HEK293T (cell line): Measurements from ENCODE around the gene KLF4.
A peak's percentile ranks its signal among the peaks of the same experiment; 100 is the strongest.

ENCODE experiments used
- CTCF ChIA-PET: fragments of 350-600 bp; formaldehyde crosslinking; extraction: SDS; loops from one replicate; lab custom pipeline; 2021; ENCODE audit warnings: antibody characterized with exemption, inconsistent platforms; lab: Yijun Ruan, JAX
- POLR2A ChIA-PET: fragments of 350-600 bp; formaldehyde crosslinking; extraction: SDS; loops from one replicate; lab custom pipeline; 2020; ENCODE audit warnings: antibody characterized with exemption, inconsistent platforms; lab: Yijun Ruan, JAX
- DNase-seq: peaks from one replicate; pipeline ENCODE4 v3.0.0; 2012; ENCODE audit warnings: mixed read lengths; ENCODE audit errors: extremely low spot score
- ARNT ChIP-seq: fragments of 450-650 bp; IDR thresholded peaks from 2 replicates; pipeline ENCODE4 v1.6.1; 2017; ENCODE audit warnings: mild to moderate bottlenecking
- BHLHE40 ChIP-seq: fragments of 450-650 bp; IDR thresholded peaks from 2 replicates; pipeline ENCODE4 v1.6.1; 2016; ENCODE audit warnings: mild to moderate bottlenecking, moderate library complexity, borderline replicate concordance
- CTBP1 ChIP-seq: fragments of 450-650 bp; IDR thresholded peaks from 2 replicates; pipeline ENCODE4 v1.6.1; 2016; ENCODE audit warnings: borderline replicate concordance
- ELF4 ChIP-seq: fragments of 450-650 bp; IDR thresholded peaks from 2 replicates; pipeline ENCODE4 v1.6.1; 2017; ENCODE audit warnings: antibody characterized with exemption
- FOXA1 ChIP-seq: fragments of 450-650 bp; IDR thresholded peaks from 2 replicates; pipeline ENCODE4 v1.6.1; 2016; ENCODE audit warnings: mild to moderate bottlenecking
- FOXK2 ChIP-seq: fragments of 450-650 bp; IDR thresholded peaks from 2 replicates; pipeline ENCODE4 v1.6.1; 2016; ENCODE audit warnings: mild to moderate bottlenecking
- FOXM1 ChIP-seq: fragments of 450-650 bp; IDR thresholded peaks from 2 replicates; pipeline ENCODE4 v1.6.1; 2017; ENCODE audit warnings: mild to moderate bottlenecking, borderline replicate concordance
- HDGF ChIP-seq: fragments of 450-650 bp; IDR thresholded peaks from 2 replicates; pipeline ENCODE4 v1.6.1; 2017; ENCODE audit warnings: antibody characterized with exemption, borderline replicate concordance
- L3MBTL2 ChIP-seq: fragments of 450-650 bp; conservative IDR thresholded peaks from 2 replicates; pipeline ENCODE4 v1.6.1; 2016; ENCODE audit warnings: mild to moderate bottlenecking
- LEF1 ChIP-seq: fragments of 450-650 bp; IDR thresholded peaks from 2 replicates; pipeline ENCODE4 v1.6.1; 2017; ENCODE audit warnings: mild to moderate bottlenecking, borderline replicate concordance
- NFRKB ChIP-seq: fragments of 450-650 bp; IDR thresholded peaks from 2 replicates; pipeline ENCODE4 v1.6.1; 2016; ENCODE audit warnings: mild to moderate bottlenecking, moderate library complexity
- SP1 ChIP-seq: fragments of 450-650 bp; IDR thresholded peaks from 2 replicates; pipeline ENCODE4 v1.6.1; 2017
- SUZ12 ChIP-seq: fragments of 450-650 bp; IDR thresholded peaks from 2 replicates; pipeline ENCODE4 v1.6.1; 2016; ENCODE audit warnings: mild to moderate bottlenecking
- TARDBP ChIP-seq: fragments of 450-650 bp; IDR thresholded peaks from 2 replicates; pipeline ENCODE4 v1.6.1; 2016
- ZNF384 ChIP-seq: fragments of 450-650 bp; IDR thresholded peaks from 2 replicates; pipeline ENCODE4 v1.6.1; 2016
- TF ChIP-seq, protein P1 (sequence below): fragments of 450-650 bp; IDR thresholded peaks from 2 replicates; pipeline ENCODE4 v1.6.1; 2016

The KLF4 gene

DNA sequence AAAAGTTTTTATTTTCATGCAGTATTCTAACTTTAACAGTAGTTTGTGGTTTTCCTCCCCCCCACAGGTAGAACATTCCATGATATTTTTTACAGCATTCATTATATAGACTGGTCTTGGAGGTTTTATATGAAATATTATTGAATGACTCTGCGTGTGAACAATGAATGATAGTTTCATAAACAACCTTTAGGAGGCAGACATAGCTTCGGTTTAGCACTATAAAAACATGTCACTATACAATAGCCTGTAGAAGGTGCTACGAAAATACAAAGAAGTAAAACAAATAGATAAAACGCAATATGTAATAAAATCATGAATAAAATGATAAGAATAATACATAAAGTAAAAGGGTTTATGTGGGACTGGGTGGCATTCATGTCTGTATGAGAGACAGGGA lies 8.5 kb downstream of the KLF4 start:
- CTCF ChIA-PET = interaction anchor here (0.7 to 1.7 kb wide), 2 partner anchors 59 to 288 kb away, joined by 3 to 5 read pairs; no protein-coding TSS in a partner anchor

GRCh38 chr9:107480386-107480789 lies 9.2 kb downstream of the KLF4 start:
- ChIA-PET CTCF (no interaction called here), POLR2A (no interaction called here)
- DNase-seq = no peak
- TF ChIP-seq LEF1 (no peak), ZNF384 (peak; percentile 35; the same call in 1 of the 2 replicates)

More for the DNA sequence above, 8.5 kb downstream of the KLF4 start:
- TF ChIP-seq, protein P1, sequence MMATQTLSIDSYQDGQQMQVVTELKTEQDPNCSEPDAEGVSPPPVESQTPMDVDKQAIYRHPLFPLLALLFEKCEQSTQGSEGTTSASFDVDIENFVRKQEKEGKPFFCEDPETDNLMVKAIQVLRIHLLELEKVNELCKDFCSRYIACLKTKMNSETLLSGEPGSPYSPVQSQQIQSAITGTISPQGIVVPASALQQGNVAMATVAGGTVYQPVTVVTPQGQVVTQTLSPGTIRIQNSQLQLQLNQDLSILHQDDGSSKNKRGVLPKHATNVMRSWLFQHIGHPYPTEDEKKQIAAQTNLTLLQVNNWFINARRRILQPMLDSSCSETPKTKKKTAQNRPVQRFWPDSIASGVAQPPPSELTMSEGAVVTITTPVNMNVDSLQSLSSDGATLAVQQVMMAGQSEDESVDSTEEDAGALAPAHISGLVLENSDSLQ = no peak
- no peak for TF ChIP-seq ELF4
- TF ChIP-seq ARNT = no peak
- no peak for TF ChIP-seq NFRKB
- TF ChIP-seq CTBP1 = no peak
- TF ChIP-seq HDGF = no peak
- TF ChIP-seq L3MBTL2 = no peak
- TF ChIP-seq ZNF384 = no peak
- no peak for TF ChIP-seq SP1
- no peak for TF ChIP-seq FOXK2
- TF ChIP-seq FOXA1 = no peak
- no peak for TF ChIP-seq TARDBP
- no peak for TF ChIP-seq BHLHE40
- no peak for TF ChIP-seq SUZ12
- TF ChIP-seq FOXM1 = no peak
- no peak for TF ChIP-seq LEF1
- DNase-seq = no peak
- POLR2A ChIA-PET = no interaction called here

DNA sequence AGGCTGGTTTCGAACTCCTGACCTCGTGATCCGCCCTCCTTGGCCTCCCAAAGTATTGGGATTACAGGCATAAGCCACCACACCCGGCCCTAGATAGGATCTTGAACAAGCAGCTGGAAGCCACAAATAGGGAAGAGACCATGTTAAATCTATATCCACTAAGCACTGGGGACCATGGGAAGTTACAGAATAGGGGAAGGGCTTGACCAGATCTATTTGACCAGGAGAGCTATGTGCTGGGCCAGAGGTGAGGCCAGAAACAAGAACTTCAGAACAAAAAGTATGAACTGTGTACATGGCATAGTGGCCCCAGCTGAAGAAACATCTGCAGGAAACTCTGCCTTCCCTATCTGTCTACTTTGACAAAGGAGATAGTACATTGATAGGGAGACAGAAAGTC lies 10.8 kb downstream of the KLF4 start:
- CTCF ChIA-PET = interaction anchor here (0.6 kb wide), 1 partner anchor 588 kb away, joined by 3 read pairs; no protein-coding TSS in a partner anchor
- TF ChIP-seq NFRKB = no peak
- TF ChIP-seq FOXM1 = no peak
- no peak for TF ChIP-seq TARDBP
- TF ChIP-seq CTBP1 = no peak
- no peak for TF ChIP-seq SUZ12
- DNase-seq = no peak
- POLR2A ChIA-PET = no interaction called here

DNA sequence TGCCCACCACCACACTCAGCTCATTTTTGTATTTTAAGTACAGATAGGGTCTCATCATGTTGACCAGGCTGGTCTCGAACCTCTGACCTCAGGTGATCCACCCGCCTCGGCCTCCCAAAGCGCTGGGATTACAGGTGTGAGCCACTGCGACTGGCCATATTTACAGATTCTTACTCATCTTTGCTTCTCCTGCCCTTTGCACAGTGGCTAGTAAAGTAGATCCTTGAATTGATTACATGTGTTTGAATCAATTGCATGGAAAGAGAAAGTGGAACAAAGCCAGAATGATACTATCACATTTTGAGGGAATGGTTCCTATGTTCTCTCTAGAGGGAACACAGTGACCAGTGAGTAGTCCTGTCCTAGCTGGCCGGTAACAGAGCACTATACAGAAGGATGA lies 15.4 kb downstream of the KLF4 start:
- CTCF ChIA-PET = interaction anchor here (1.0 kb wide), 1 partner anchor 52 kb away, joined by 3 read pairs; no protein-coding TSS in a partner anchor
- POLR2A ChIA-PET = no interaction called here
- DNase-seq = no peak
- TF ChIP-seq FOXK2 = no peak
- TF ChIP-seq, protein P1 = no peak
- TF ChIP-seq ELF4 = no peak
- TF ChIP-seq SP1 = no peak
- TF ChIP-seq TARDBP = no peak
- no peak for TF ChIP-seq CTBP1
- no peak for TF ChIP-seq FOXM1
- TF ChIP-seq ARNT = no peak
- no peak for TF ChIP-seq LEF1
- no peak for TF ChIP-seq FOXA1

DNA sequence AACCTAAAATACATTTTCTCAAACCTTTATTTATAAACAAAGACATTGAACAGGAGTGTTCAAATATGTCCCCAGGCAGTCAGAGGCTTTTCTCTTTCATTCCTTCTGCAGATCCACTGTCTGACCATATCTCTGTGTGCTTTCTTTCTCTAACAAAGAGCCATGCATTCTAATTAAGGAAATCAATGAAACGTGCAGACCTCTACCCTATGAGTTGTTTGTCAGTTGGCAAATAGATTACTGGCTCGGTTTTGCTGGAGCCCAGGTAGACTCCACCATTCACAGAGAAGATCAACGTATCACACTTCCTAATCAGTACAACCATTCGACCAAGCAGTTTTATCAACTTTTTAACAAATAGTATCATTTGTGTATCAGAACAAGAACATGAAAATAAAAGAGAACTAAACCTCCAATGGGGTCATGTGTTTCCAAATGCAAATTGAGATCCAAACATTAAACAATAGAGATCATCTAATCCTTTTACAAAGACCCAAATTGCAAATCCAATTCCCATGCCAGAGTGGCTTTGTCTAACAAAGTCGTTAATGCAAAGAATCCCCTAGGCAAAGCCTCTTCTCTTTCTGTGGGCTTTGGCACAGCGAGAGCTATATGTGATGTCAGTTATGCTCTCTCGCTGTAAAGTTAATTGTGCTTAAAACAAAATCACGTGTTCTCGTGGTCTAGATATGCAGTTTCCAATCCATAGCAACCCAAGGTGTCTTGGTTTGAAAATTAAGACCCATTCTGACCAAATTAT lies 16.8 kb downstream of the KLF4 start:
- TF ChIP-seq FOXM1 (no peak), BHLHE40 (no peak), ARNT (no peak), ZNF384 (no peak), SUZ12 (no peak)
- no peak for DNase-seq
- ChIA-PET POLR2A (no interaction called here), CTCF (interaction anchor here (1.0 kb wide), 1 partner anchor 51 kb away, joined by 3 read pairs; no protein-coding TSS in a partner anchor)

DNA sequence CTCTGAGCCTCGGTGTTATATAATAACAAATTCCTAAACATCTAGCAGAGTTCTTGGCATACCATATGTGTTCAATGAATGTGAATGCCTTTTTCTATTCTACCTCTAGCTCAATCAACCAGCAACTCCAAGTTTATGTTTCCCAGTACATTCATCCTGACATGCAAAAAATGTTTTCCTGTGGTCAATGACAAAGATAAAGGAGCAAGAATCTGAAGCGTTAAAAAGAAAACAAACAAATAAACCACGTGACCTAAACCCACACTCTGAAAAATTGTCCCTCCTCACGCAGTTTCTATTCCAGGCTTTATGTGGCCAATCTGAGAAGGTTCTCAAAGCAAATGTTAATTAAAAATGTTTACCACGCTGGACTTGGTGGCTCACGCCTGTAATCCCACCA lies 18.0 kb downstream of the KLF4 start:
- DNase-seq = no peak
- POLR2A ChIA-PET = no interaction called here
- CTCF ChIA-PET = no interaction called here
- TF ChIP-seq, protein P1 = no peak
- TF ChIP-seq SUZ12 (no peak), ARNT (no peak), BHLHE40 (no peak), CTBP1 (no peak), LEF1 (no peak), TARDBP (no peak), FOXK2 (no peak), ELF4 (no peak), HDGF (no peak), ZNF384 (no peak), NFRKB (no peak), SP1 (no peak), FOXM1 (no peak), FOXA1 (no peak), L3MBTL2 (no peak)
